GM15510 (cell line): Measurements from ENCODE around the gene DCUN1D1.

Source experiments
- POLR2A ChIP-seq: IDR thresholded peaks from 3 replicates; pipeline ENCODE4 v1.6.1; 2011; ENCODE audit warnings: borderline replicate concordance; ENCODE audit not compliant: insufficient read length; ENCODE audit errors: extremely low read depth

DCUN1D1 gene

DNA sequence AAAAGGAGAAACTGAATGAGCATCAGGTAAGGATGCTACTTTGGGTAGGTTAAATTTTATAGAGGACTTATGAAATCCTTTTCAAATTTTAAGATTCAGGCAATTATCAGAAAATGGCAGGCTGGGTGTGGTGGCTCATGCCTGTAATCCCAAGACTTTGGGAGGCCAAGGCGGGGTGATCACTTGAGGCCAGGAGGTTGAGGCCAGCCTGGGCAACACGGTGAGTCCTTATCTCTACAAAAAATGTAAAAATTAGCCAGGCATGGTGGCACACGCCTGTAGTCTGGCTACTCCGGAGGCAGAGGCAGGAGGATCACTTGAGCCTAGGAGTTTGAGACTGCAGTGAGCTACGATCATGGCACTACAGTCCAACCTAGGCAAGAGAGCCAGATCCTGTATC, 23.1 kb downstream of the DCUN1D1 start:
- TF ChIP-seq POLR2A, result no peak

DNA sequence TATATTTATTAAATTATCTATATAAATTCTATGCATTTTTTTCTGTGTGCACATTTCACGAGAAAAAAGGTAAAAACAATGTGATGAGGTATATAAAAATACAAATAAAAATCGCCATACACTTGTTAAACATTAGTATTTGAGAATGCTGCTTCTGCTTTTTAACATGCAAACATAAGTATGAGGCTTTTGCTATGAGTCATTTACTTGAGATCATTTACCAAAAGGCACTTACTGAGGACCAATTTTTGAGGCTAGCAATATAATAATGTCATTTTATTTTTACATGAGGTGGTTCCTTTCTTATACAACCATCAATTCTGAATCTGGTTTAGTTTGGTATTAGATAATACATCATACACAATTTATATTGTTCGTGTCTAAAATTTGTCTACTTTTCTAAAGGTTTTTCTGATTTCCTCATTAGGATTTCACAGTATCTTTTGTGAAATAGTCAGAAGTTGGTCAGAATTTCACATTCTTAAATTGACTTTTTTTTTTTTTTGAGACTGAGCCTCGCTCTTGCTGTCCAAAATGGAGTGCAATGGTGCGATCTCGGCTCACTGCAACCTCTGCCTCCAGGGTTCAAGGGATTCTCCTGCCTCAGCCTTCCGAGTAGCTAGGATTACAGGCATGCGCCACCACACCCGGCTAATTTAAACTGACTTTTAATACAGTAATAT, 25.6 kb downstream of the DCUN1D1 start:
- no peak for TF ChIP-seq POLR2A

DNA sequence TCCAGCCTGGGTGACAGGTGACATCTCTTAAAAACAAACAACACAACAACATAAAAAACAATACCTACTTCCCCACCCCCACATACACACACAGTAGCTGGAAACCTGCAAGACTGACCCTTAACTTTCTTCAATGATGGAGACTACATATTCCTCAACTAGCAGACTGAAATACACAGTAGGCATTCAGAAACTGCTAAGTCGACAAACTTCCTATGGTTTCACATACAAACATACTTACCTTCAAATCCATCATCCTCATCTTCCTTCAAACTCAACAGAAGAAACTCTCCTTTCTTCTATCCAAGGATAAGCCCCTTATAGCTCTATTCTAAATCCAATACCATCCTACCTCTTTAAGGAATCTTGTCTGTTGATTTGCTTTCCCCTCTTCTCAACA, 30.6 kb downstream of the DCUN1D1 start:
- TF ChIP-seq POLR2A, result no peak

DNA sequence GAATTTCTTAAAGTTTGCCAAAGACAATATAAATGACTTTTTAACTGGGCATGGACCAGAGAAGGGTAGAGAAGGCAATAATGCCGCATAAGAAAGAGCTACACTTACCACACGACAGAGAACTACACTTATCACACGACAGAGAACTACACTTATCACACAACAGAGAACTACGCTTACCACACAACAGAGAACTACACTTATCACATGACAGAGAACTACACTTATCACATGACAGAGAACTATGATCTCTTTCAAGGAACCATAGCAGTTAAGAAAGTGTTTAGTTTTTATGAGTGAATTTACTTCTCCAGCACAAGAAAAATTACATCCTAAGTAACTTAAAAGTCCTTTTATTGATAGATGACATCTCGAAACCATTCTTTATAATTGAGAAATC, 32.0 kb downstream of the DCUN1D1 start:
- no peak for TF ChIP-seq POLR2A

DNA sequence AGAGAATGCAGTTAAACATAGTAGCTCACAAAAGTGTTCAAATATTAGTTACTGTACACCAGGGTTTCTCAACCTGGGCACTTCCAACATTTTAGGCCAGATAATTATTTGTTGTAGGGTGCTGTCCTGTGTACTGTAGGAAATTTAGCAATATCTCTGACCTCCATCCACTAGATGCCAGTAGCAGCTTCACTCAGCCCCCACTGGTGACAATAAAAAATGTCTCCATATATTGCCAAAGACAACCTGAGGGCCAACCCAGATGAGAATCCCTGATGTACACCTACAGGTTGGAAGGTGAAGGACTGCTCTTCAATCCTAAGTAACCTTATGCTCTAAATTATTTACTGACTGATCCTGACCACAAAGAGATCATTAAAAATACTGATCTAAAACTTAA, 32.5 kb downstream of the DCUN1D1 start:
- TF ChIP-seq POLR2A, result no peak

DNA sequence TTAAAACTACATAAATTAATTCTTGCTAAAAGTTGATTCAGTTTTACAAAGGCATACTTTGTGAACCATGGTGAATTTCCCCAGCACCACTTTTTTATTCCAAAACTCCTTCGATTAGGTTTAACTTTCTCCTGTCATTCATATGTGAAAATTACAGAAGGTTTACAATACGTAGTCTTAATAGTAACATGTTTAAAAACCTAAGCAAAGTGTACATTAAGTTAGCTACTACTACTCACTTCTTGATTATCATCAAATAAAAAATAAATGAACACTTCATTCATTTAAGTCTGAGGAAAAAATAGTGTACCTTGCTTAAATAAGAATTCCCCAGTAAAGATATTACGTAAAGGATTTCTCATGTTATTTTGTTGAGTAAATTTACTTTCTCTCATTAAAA, 38.6 kb downstream of the DCUN1D1 start:
- TF ChIP-seq POLR2A, result no peak

DNA sequence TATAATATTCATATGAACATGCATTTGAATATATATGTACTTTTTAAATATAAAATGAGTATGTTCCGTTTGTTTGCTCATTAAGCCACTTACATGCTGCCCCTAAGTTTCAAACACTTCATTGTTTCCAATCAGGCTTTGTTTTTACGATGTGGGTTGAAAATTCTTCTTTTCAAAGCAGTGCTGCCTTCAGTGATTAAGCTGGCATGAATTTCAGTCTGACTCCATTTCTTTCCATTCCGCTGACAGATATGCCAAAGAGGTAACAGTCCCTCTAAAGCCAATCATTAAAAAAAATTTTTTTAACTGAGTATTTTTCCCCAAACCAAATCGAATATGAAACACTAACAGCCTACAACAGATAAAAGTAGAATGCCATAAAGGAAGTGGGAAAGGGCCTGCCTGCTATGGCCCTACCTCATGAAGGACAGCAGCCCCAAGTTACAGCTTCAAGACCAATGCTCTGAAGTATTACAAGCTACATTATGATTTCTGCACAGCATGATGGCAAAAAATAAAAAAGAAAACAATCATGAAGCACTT, 40.0 kb downstream of the DCUN1D1 start:
- TF ChIP-seq POLR2A, result no peak

DNA sequence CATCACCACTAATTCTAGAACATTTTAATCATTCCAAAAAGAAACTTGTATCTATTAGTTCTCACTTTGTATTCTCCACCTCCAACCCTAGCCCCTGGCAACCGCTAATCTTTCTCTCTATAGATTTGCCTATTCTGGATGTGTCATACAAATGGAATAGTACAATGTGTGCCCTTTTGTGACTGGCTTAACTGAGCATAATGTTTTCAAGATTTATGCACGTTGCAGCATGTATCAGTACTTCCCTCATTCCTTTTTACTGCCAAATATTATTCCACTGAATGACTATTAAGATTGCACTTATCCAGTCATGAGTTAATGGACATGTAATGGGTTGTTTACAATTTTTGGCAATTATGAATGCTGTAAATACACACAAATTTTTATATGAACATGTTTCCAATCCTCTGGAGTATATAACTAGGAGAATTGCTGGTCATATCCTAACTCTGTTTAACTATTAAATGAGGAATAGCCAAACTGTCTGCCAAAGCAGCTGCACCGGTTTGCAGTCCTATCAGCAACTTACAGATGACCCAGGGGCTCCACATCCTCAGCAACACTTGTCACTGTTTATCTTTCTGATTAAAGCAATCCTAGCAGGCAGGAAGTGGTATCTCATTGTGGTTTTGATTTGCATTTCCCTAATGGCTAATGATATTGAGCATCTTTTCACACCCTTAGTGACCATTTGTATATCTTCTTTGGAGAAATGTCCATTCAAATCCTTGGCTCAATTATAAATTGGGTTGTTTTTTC, 42.9 kb downstream of the DCUN1D1 start:
- no peak for TF ChIP-seq POLR2A

DNA sequence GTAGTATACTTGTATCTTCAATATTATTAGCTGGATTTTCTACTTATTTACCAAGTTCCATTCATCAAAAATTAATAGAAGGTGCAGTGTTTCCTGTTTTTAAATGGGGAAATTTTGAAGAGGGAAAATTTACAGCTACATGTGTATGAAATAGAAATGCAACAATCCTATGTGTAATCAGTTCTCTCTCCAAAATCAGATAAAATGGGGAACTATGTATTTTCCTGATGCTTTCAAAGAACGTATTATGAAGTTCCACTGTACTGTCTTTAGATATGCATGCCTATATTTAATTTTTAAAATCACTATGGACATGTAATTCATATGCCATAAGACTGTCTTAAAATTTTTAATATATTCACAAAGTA, 43.4 kb downstream of the DCUN1D1 start:
- no peak for TF ChIP-seq POLR2A

DNA sequence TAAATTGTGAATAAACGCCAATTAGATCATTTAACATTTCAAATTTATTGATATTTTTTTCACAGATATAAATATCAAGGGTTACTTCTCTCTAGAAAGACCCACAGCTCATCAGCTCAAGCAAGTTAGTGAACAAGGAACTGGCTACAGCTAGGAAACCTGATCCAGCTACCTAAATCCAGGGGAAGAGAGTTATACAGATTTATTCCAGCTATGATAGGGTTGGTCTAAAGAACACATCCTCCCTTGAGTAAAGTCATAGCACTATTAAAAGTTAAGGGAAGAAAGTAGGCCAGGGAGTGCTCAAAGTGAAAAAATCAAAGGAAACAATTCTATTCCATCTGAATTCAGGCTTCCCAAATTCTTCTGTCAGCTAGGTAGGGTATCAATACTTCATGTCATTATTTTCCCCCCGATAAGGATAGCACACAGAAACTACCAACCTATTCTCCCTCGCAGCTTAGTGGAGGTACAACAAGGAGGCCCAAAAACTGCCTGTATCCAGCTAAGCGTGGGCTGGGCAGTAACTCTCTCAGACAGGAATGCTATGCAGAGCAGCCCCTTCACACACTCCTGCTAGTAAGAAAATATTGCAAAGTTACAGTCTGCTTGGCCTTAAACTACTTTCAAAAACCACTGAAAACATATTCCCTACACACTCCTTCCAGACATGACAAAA, 44.0 kb downstream of the DCUN1D1 start:
- no peak for TF ChIP-seq POLR2A

DNA sequence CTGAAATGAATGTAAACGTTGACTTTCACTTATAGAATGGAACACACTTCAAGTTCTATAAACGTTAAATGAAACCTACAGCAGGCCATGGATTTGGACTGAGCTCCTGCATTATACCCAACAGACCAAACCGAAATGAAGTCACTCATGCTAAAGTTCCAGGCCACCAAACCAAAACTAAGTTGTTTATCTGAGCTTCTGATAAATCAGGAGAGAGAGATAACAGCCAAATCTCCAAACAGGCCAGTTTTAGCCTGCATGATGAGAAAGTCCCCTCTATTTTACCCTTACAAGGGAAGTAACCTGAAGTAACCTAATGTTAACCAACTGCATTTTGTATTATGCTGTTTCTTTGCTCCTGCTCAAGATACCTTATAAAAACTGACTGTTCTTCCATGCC, 44.5 kb downstream of the DCUN1D1 start:
- no peak for TF ChIP-seq POLR2A

DNA sequence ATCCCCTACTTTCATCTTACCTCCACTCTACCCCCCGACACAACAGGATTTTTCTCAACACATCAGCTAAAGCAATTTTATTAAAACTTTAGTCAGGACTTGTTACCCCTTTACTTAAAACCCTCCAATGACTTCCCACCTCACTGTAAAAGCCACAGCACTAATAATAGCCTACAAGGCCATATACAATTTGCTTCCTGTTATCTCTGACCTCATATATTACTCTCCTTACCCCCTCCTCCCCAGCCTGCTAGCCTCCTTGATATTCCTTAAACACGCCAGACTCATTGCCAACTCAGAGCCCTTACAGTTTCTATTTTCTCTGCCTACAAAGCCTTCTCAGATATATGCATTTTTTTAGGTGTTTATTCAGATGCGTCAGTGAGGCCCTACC, 54.4 kb downstream of the DCUN1D1 start:
- TF ChIP-seq POLR2A, result no peak

DNA sequence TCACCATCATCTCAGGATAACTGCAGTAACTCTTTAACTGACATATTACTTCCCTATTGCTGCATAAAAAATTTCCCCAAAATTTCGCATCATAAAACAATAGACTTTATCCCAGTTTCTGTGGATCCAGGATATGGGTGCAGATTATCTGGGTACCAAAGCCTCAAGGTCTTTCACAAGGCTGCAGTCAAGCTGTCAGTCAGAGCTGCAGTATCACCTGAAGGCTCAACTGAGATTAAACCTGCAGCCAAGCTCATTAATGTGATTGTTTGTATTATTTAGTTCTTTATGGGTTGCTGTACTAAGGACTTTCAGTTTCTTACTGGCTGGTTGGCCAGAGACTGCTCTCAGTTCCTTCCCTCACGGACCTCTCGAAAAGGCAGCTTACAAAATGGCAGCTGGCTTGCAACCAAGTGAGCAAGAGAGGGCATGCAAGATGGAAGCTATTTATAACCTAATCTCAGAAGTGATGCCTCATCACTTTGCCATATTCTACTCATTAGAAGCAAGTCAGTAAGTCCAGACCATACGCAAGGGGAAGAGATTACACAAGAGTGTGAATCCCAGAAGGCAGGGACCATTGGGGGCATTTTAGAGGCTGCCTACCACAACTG, 54.9 kb downstream of the DCUN1D1 start:
- TF ChIP-seq POLR2A, result no peak

DNA sequence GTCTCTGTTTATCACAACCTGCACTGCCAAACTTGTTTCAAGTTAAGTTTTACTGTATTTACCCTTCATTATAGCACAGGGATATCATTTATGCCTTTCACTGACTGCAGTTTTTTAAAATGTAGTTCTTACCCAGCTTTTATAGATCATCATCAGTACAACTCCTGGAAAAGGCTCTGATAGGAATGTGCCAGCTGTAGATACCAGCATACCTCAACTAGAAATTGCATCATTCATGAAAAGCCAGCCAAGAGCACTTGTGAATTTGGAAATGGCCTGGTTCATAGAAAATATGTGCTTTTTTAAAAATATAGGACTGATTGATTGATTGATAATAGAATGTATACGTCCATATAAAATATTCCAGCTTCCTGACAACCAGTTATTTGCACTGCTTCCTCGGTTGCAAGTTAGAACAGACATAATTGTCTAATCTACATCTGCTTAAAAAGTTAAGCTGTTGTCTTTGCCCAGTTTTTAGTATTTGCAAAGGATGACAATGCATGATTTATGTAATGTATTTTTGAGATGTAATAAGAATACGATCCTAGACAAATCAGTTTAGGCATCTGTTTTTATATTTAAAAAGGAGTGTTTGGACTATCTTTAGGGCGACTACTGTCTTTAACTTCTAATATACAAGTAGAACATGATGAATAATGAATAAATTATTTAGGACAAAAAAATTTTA, 58.5 kb downstream of the DCUN1D1 start:
- TF ChIP-seq POLR2A, result no peak
